LNCAP (cell line): ENCODE results near the gene ZNF135.

Experiments used
- CTCF ChIP-seq: fragments of 450-650 bp; IDR thresholded peaks from 2 replicates; pipeline ENCODE4 v1.5.1; 2017; ENCODE audit warnings: mild to moderate bottlenecking

Gene ZNF135

DNA sequence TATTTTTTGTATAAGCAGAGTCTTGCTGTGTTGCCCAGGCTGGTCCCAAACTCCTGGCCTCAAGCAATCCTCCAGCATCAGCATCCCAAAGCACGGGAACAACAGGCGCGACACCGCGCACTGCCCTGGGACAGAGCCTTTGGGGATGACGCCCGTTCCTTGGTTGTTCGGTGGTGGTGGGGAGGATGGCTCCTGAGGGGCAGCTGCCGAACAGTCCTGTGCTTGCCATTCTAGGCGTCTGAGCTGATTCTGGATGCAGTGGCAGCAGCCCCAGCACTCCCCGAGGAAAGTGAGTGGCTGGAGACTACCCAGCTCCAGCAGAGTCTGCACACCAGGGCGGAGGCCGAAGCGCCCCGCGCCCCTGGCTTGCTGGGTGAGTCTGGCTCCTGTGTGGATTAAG lies 6.8 kb upstream of the ZNF135 start:
- TF ChIP-seq CTCF, result no peak

DNA sequence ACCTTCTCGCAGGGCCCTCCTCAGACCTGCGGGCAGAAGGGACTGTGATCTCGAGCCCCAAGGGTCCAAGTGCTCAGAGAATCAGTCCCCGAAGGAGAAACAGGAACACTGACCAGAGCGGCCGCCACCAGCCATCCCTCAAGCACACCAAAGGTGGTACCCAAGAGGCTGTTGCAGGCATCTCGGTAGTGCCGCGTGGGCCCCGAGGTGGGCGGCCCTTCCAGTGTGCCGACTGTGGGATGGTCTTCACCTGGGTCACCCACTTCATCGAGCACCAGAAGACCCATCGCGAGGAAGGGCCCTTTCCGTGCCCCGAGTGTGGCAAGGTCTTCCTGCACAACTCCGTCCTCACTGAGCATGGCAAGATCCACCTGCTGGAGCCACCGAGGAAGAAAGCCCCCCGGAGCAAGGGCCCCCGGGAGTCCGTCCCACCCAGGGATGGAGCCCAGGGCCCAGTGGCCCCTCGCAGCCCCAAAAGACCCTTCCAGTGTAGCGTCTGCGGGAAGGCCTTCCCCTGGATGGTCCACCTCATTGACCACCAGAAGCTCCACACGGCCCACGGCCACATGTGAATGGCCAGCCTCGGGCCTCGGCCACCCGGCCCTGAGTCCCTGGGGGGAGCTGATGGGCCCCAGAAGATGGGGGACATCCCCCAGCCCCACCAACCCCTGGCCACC lies 5.5 kb upstream of the ZNF135 start:
- no peak for TF ChIP-seq CTCF

- no peak for TF ChIP-seq CTCF
These were observed 3.9 kb upstream of the ZNF135 start for GRCh38 chr19:58054901-58055874.

GRCh38 chr19:58056261-58056660 lies 2.8 kb upstream of the ZNF135 start:
- TF ChIP-seq CTCF, result no peak

- TF ChIP-seq CTCF, result no peak
These were observed 2.2 kb upstream of the ZNF135 start for GRCh38 chr19:58056861-58057260.

DNA sequence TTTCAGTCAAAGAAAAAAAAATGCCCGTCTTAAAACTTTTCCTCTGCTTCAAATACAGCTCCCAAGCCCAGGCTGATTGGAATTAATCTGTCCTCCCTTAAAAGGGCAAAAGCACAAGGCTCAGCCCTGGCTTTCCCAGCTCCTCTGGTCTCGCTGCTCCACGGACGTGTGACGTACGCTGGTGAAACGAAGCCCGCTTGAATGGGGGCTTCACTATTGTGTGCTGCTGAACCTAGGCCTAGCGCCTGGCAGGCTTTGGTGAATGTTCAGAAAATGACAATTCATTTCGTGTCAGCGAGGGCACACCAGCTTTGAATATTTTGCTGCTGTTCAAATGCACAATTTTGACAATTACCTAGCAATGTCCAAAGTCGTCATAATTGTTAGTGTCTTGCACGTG lies 615 bp upstream of the ZNF135 start:
- no peak for TF ChIP-seq CTCF

DNA sequence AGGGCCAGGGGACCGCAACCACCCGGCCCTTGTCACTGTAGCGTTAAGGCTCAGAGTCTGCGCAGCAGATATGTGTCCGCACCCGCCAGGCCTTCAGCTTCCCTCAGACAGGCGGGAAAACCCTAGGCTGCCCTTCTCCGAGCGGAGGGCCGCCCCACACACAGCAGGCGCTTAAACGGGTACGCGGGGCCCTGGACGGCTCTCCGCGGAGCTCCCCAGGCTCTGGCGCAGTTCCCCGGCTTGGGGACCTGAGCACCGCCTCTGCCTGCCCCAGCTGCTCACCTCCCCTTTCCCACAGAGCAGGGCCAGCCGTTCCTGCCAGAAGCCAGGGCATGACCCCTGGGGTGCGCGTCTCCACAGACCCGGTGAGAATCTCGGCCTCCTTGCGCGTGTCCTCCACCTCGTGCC lies 593 bp downstream of the ZNF135 start:
- TF ChIP-seq CTCF, result no peak
